Spleen (tissue), 11 donors: Measurements from ENCODE around the gene CAMTA1. TPM values are rescaled to one million over a fixed set of nuclear protein-coding genes. Genes with fewer than 3 reads are reported as not detected.

Experiments used
- DNase-seq: peaks from one replicate; pipeline ENCODE4 v3.0.0-alpha.2; 2020
- H3K27ac ChIP-seq, 8 donors: fragments of 200-600 bp; sonication (generic) in 7 of 8; 1 replicate in 4 of 8; 2 replicates in 4 of 8; pipeline versions ENCODE4 v1.5.0 to v1.8.0; 2016 to 2021; ENCODE audit warnings: inconsistent platforms in 4 of 8, mild to moderate bottlenecking in 4 of 8, moderate library complexity in 1 of 8
- H3K27me3 ChIP-seq, 7 donors: fragments of 200-600 bp; sonication (generic) in 6 of 7; replicated peaks in 1 of 7; 1 replicate in 4 of 7; 2 replicates in 3 of 7; pipeline versions ENCODE4 v1.5.0 to v1.8.0; 2016 to 2021; ENCODE audit warnings: inconsistent platforms in 3 of 7, mild to moderate bottlenecking in 1 of 7
- H3K36me3 ChIP-seq, 6 donors: fragments of 200-600 bp; sonication (generic) in 5 of 6; 1 replicate in 4 of 6; 2 replicates in 2 of 6; pipeline versions ENCODE4 v1.5.0 to v1.8.0; 2016 to 2021; ENCODE audit warnings: inconsistent platforms in 2 of 6
- H3K4me1 ChIP-seq, 6 donors: fragments of 200-600 bp; sonication (generic) in 5 of 6; 1 replicate in 3 of 6; 2 replicates in 3 of 6; pipeline versions ENCODE4 v1.5.0 to v1.8.0; 2016 to 2021; ENCODE audit warnings: inconsistent platforms in 3 of 6
- H3K4me3 ChIP-seq, 8 donors: fragments of 200-600 bp; sonication (generic) in 7 of 8; 1 replicate in 4 of 8; 2 replicates in 4 of 8; pipeline versions ENCODE4 v1.5.0 to v1.8.0; 2016 to 2021; ENCODE audit warnings: inconsistent platforms in 4 of 8, mild to moderate bottlenecking in 4 of 8, moderate library complexity in 2 of 8
- H3K9me3 ChIP-seq, 8 donors: fragments of 200-600 bp; sonication (generic) in 7 of 8; 1 replicate in 4 of 8; 2 replicates in 4 of 8; pipeline versions ENCODE4 v1.5.0 to v1.8.0; 2016 to 2021; ENCODE audit warnings: inconsistent platforms in 4 of 8
- POLR2A ChIP-seq, 3 donors: fragments of 450-650 bp; IDR thresholded peaks; one replicate each; pipeline ENCODE4 v1.5.1; 2017; ENCODE audit warnings: antibody characterized with exemption in 3 of 3, mild to moderate bottlenecking in 1 of 3
- POLR2AphosphoS5 ChIP-seq, 3 donors: sonication (generic); formaldehyde crosslinking; IDR thresholded peaks; one replicate each; pipeline ENCODE4 v1.5.1; 2017; ENCODE audit warnings: antibody characterized with exemption in 3 of 3
- WGBS, 5 donors: extraction: QIAGEN DNeasy Blood & Tissue Kit in 3 of 5; methylation state at CpG; one replicate each; pipeline versions ENCODE4 v1.1.5 to v1.1.7; 2013 to 2018; 5-methylcytosine and 5-hydroxymethylcytosine counted together
- intact Hi-C: fragments of 100-400 bp; cut with DNase I; formaldehyde crosslinking; loops from one replicate; pipeline ENCODE4 v1.15.0; 2023; ENCODE audit warnings: low total_unique reads
- polyA plus RNA-seq, 3 donors: library from polyadenylated mRNA; stranded (reverse); fragments of 200-250 nt; gene quantifications; one replicate each; pipeline ENCODE4 v1.2.1, GENCODE V29; 2013
- total RNA-seq, 7 donors: library from RNA; depleted of rRNA in 3 of 7; stranded (reverse); fragments of >200 nt in 3 of 7; fragmentation: NEBNext Ultra II Directional in 4 of 7; extraction: Animal tissue kit (Norgen Biotek cat#: 25700) in 4 of 7; gene quantifications; one replicate each; pipeline versions ENCODE4 v1.1.0 to v1.2.1, GENCODE V29; 2016 to 2021
- TF ChIP-seq, protein P1 (sequence below), 11 experiments: fragments of 200-600 bp in 7 of 11; fragments of 450-650 bp in 4 of 11; sonication (generic) in 4 of 11; IDR thresholded peaks in 8 of 11; conservative IDR thresholded peaks in 3 of 11; 1 replicate in 7 of 11; 2 replicates in 4 of 11; pipeline versions ENCODE4 v1.4.0 to v1.8.0; 2016 to 2021; ENCODE audit warnings: antibody characterized with exemption in 11 of 11, inconsistent platforms in 4 of 11, mild to moderate bottlenecking in 1 of 11
- donor health status: healthy with polysubstance abuse.
- donor health status: DM: no; HTN: no; CAD: no; lungs with moderate emphysema.
- donor health status: DM: no; HTN: no; CAD: no.
- donor health status: Bipolar disorder and iron deficiency.
- donor health status: healthy.
- donor health status: DM: no; HTN: no; CAD: no.
- donor health status: DM: yes; HTN: yes; CAD: no.

The CAMTA1 gene
- total and polyA plus RNA-seq, 10 donors, result 53.0 to 106 (median 77.3) TPM

DNA sequence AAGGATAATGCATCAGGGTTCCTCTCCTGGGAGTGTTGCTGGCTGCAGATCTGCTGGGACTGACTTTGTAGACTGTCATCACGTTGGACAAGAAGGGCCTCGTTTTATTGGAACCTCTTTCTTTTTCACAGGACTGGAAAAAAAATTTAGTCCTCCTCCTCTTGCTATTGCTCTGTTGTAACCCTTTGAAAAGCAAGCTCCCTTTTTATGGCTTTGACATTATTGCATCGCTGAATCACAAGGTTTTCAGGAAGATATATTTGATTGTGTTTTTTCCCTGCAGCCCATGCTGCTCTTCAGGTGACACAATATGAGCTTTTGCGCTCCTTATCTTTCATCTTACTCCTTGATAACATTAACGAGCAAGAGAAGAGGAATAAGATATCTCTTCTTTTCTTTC is 290.9 kb downstream of the CAMTA1 start:
- no peak overlapping the region for H3K4me3 ChIP-seq
- peaks cover 0 to 17% (median 0%) of the 10 kb centered on the region in 7 donors for H3K27me3 ChIP-seq
- TF ChIP-seq, protein P1, sequence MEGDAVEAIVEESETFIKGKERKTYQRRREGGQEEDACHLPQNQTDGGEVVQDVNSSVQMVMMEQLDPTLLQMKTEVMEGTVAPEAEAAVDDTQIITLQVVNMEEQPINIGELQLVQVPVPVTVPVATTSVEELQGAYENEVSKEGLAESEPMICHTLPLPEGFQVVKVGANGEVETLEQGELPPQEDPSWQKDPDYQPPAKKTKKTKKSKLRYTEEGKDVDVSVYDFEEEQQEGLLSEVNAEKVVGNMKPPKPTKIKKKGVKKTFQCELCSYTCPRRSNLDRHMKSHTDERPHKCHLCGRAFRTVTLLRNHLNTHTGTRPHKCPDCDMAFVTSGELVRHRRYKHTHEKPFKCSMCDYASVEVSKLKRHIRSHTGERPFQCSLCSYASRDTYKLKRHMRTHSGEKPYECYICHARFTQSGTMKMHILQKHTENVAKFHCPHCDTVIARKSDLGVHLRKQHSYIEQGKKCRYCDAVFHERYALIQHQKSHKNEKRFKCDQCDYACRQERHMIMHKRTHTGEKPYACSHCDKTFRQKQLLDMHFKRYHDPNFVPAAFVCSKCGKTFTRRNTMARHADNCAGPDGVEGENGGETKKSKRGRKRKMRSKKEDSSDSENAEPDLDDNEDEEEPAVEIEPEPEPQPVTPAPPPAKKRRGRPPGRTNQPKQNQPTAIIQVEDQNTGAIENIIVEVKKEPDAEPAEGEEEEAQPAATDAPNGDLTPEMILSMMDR (IDR thresholded peaks at IDR 0.05 in 8 of 11, conservative IDR thresholded peaks at IDR 0.05 in 3 of 11), result no peak
- no peak for TF ChIP-seq POLR2AphosphoS5 (IDR thresholded peaks at IDR 0.05)
- TF ChIP-seq POLR2A (IDR thresholded peaks at IDR 0.05), result no peak
- 73 to 79% (median 75%) methylated on average over 5 of the region's 5 CpGs for WGBS, 5 donors
- no peak for DNase-seq
- H3K36me3 ChIP-seq, result no peaks in the 10 kb centered on the region
- H3K27ac ChIP-seq, result no peak overlapping the region
- H3K9me3 ChIP-seq, result peaks cover 0 to 29% (median 18%) of the 10 kb centered on the region in 8 donors
- H3K4me1 ChIP-seq, result no peaks in the 10 kb centered on the region
- intact Hi-C loops, result no loop called here

DNA sequence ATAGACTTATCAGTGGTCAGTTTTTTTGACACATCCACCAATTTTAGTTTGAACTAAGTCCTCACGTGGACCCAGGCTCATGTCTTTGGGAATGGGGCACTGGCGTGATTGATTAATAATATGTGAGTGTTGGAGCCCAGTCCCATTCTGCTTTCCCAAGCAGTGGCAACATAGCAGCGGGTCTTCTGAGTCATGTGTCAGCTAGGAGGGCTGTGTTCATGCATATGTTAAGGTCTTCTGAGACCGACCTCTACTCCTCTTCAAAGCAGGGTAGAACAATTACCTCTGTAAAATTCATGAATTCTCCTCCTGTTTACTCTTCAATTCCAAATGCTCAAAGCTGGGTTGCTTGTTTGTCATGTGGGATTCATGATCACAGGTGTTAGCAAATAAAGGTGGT is 291.3 kb downstream of the CAMTA1 start:
- Histone ChIP-seq H3K27ac (no peak overlapping the region), H3K4me3 (no peak overlapping the region), H3K4me1 (no peaks in the 10 kb centered on the region), H3K36me3 (no peaks in the 10 kb centered on the region), H3K9me3 (peaks cover 0 to 29% (median 19%) of the 10 kb centered on the region in 8 donors), H3K27me3 (peaks cover 0 to 17% (median 0%) of the 10 kb centered on the region in 7 donors)
- WGBS, 5 donors, result 63 to 86% (median 71%) methylated on average over 4 of the region's 4 CpGs
- intact Hi-C loops, result no loop called here
- DNase-seq, result no peak
- TF ChIP-seq POLR2AphosphoS5 (IDR thresholded peaks at IDR 0.05), result no peak

DNA sequence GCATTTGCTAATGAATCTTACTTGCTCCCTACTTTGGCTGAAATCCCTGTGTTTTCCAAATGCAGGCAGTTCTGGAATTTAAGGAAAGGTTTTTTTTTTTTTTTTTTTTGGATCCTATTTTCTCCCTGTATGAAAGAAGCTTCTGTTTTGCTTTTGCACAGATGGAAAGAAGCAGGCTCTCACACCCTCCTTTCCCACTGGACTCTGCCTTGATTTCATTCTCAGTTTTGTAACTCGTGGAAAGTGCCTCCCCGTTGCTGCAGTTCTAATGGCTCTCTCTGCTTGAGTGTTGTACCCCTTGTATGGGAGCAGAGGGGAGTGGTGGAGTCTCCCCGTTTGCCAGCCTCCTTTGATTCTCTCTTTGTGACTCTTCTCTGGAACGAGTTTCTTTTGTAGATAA is 291.9 kb downstream of the CAMTA1 start:
- intact Hi-C loops, result no loop called here
- Histone ChIP-seq H3K36me3 (no peaks in the 10 kb centered on the region), H3K4me1 (no peaks in the 10 kb centered on the region), H3K4me3 (no peak overlapping the region), H3K27ac (no peak overlapping the region), H3K27me3 (peaks cover 0 to 17% (median 0%) of the 10 kb centered on the region in 7 donors), H3K9me3 (peaks cover 0 to 29% (median 19%) of the 10 kb centered on the region in 8 donors)
- TF ChIP-seq, protein P1 (IDR thresholded peaks at IDR 0.05 in 8 of 11, conservative IDR thresholded peaks at IDR 0.05 in 3 of 11), result no peak
- TF ChIP-seq POLR2A (IDR thresholded peaks at IDR 0.05) (no peak), POLR2AphosphoS5 (IDR thresholded peaks at IDR 0.05) (no peak)
- no peak for DNase-seq
- 34 to 65% (median 52%) methylated on average over 4 of the region's 4 CpGs for WGBS, 5 donors

DNA sequence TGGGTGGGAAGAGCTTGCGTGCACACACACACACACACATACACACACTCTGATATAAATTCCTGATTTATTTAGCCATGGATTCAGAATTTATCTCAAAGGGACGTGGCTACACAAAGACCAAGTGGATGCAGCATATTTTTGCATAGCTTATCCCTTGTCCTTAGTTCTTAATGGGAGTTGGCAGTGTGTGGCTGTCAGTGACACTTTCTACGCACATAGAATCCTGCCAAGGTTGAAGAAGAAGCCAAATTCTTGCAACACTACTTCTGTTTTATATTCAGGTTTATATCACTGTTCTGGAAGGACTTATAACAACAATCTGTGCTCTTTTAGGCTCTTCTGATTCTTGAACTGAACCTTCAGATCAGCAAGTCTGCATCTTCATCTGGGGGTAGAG is 292.7 kb downstream of the CAMTA1 start:
- no peaks in the 10 kb centered on the region for H3K4me1 ChIP-seq
- H3K9me3 ChIP-seq, result peaks cover 0 to 29% (median 19%) of the 10 kb centered on the region in 8 donors
- H3K4me3 ChIP-seq, result no peak overlapping the region
- WGBS, 5 donors, result 73 to 81% (median 76%) methylated on average over 3 of the region's 3 CpGs
- H3K27ac ChIP-seq, result no peak overlapping the region
- no peak for DNase-seq
- H3K27me3 ChIP-seq, result peaks cover 0 to 14% (median 0%) of the 10 kb centered on the region in 7 donors
- TF ChIP-seq, protein P1 (IDR thresholded peaks at IDR 0.05 in 8 of 11, conservative IDR thresholded peaks at IDR 0.05 in 3 of 11), result no peak
- TF ChIP-seq POLR2A (IDR thresholded peaks at IDR 0.05), result no peak
- no peak for TF ChIP-seq POLR2AphosphoS5 (IDR thresholded peaks at IDR 0.05)
- H3K36me3 ChIP-seq, result no peaks in the 10 kb centered on the region
- intact Hi-C loops, result no loop called here

DNA sequence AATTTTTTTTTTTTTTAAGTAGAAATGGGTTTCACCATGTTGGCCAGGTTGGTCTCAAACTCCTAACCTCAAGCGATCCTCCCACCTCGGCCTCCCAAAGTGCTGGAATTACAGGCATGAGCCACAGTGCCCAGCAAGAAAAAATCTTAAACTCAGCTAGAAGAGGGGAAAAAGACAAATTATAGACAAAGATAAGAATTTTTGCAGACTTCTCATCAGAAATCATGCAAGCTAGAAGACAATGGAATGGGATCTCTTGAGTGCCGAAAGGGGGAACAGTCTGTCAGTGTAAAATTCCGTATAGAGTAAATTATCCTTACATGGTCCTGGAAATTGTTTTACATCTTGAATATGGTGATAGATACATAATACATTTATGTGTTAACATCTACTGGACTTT is 294.4 kb downstream of the CAMTA1 start:
- H3K27me3 ChIP-seq, result peaks cover 0 to 6% (median 0%) of the 10 kb centered on the region in 7 donors
- TF ChIP-seq, protein P1 (IDR thresholded peaks at IDR 0.05 in 8 of 11, conservative IDR thresholded peaks at IDR 0.05 in 3 of 11), result no peak
- TF ChIP-seq POLR2A (IDR thresholded peaks at IDR 0.05) (no peak), POLR2AphosphoS5 (IDR thresholded peaks at IDR 0.05) (no peak)
- intact Hi-C loops, result no loop called here
- DNase-seq, result no peak
- no peaks in the 10 kb centered on the region for H3K36me3 ChIP-seq
- no peaks in the 10 kb centered on the region for H3K4me1 ChIP-seq
- no peak overlapping the region for H3K27ac ChIP-seq
- H3K9me3 ChIP-seq, result peaks cover 0 to 29% (median 19%) of the 10 kb centered on the region in 8 donors
- no peak overlapping the region for H3K4me3 ChIP-seq
- 87 to 95% (median 92%) methylated on average over 4 of the region's 4 CpGs for WGBS, 5 donors
